KOPT-K1 (cell line): ENCODE results near the gene ABCC10.
"Not testable (repeated sequence)": the region's sequence is repeated elsewhere in the genome, so short reads cannot be mapped to it uniquely, and the experiment has no call there.

Experiments
- H3K27ac ChIP-seq: fragments of 200-600 bp; sonication (generic); 2 replicates; pipeline ENCODE4 v1.5.1; 2016; ENCODE audit warnings: antibody characterized with exemption, mild to moderate bottlenecking, low read depth, low read length; ENCODE audit not compliant: poor library complexity, severe bottlenecking
- H3K36me3 ChIP-seq: fragments of 200-600 bp; sonication (generic); 2 replicates; pipeline ENCODE4 v1.5.1; 2017; ENCODE audit warnings: antibody characterized with exemption, mild to moderate bottlenecking, low read length, moderate library complexity; ENCODE audit not compliant: insufficient read depth
- H3K9me3 ChIP-seq: fragments of 200-600 bp; sonication (generic); 2 replicates; pipeline ENCODE4 v1.5.1; 2017; ENCODE audit warnings: antibody characterized with exemption, low read length, mild to moderate bottlenecking; ENCODE audit not compliant: insufficient read depth, poor library complexity, severe bottlenecking

The ABCC10 gene

DNA sequence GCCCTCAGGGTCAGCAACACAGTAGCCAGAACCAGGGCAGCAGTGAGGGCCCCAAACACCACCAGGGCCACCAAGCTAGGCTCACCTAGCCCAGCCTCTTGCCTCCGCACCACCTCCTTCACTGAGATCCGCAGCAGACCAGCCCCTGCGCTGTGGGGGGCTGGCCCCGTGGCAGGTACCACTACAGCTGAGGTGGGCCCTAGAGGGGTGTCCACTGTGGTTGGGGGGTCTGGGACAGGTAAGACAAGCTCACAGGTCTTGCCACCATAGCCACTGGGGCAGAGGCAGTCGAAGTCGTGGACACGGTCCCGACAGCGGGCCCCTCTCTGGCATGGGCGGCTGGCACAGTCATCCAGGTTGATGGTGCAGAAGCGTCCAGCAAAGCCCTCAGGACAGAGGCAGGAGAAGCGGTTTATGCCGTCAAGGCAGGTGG is 23.4 kb downstream of the ABCC10 start:
- Histone ChIP-seq H3K27ac (no peak overlapping the region), H3K36me3 (peaks cover 62% of the 10 kb centered on the region), H3K9me3 (no peaks in the 10 kb centered on the region)

DNA sequence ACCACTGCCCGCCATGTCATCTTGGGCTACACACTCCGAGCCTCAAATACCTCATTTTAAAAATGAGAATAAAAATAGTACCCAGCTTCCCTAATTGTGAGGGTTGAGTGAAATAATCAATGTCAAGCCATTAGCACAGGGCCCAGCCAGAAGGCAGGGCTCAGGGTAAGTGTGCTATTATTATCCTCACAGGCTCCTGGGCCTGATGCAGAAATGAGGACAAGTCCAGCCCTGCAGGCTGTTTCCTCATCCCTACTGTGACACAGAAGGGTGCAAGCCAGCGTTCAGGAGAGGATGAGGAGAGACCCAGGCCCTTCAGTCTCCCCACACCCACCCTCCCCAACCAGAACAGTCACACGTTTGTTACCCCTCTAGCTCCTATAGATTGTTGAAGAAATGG is 24.0 kb downstream of the ABCC10 start:
- H3K27ac ChIP-seq: no peak overlapping the region
- H3K9me3 ChIP-seq: no peaks in the 10 kb centered on the region
- peaks cover 56% of the 10 kb centered on the region for H3K36me3 ChIP-seq

DNA sequence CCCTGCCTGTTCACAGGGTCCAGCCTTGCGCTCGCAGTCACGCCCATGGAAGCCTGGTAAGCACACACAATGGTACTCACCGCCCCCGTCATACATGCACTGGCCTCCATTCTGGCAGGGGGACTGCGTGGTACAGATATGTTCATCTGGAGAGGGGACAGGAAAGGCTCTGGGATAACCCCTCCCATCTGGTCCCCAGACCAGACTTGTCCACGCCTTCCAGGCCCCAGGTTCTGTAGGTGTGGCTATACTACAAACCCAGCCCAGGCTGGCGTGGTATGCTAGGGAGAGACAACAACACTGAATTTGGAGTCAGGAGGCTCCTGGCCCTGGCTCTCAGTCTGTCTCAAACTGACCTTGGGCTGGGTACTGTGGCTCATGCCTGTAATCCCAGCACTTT is 24.6 kb downstream of the ABCC10 start:
- Histone ChIP-seq H3K36me3 (peaks cover 52% of the 10 kb centered on the region), H3K27ac (no peak overlapping the region), H3K9me3 (no peaks in the 10 kb centered on the region)

DNA sequence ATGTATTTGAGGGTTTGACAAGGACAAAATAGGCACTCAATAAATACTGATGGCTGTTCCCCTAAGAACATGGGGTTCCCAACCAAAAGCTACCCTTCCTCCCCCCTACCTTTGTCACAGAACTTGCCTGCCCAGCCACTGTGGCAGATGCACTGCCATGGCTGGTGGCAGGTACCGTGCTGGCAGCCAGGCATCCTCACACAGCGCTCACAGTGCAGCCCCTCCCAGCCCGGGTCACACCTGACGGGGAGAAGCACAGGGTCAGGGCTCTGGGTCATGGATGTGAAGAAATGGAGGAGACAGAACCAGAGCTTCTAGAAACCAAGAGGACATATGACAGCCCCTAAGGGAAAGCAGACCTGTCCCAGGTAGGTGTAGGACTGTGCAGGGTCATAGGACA is 25.6 kb downstream of the ABCC10 start:
- no peaks in the 10 kb centered on the region for H3K9me3 ChIP-seq
- no peak overlapping the region for H3K27ac ChIP-seq
- peaks cover 42% of the 10 kb centered on the region for H3K36me3 ChIP-seq

DNA sequence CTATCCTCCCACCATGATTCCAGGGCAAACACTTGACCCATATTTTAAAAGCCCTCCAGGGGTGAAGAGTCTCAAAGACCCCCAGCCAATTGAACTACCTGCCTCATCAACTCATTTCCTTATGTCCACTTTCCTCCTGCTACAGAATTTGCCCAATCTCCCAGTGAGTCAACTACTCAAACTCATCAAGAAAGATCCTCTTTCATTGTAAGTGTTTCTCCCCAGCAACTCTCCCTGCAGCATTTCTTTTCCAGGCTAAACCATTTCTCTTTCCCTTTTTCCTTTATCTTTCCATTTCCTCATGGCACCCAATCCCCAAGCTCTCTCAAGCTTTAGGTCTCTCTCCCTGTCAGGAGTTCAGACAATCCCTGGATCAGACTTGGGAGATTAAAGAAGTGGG is 26.5 kb downstream of the ABCC10 start:
- H3K27ac ChIP-seq: no peak overlapping the region
- H3K36me3 ChIP-seq: peaks cover 33% of the 10 kb centered on the region
- no peaks in the 10 kb centered on the region for H3K9me3 ChIP-seq

DNA sequence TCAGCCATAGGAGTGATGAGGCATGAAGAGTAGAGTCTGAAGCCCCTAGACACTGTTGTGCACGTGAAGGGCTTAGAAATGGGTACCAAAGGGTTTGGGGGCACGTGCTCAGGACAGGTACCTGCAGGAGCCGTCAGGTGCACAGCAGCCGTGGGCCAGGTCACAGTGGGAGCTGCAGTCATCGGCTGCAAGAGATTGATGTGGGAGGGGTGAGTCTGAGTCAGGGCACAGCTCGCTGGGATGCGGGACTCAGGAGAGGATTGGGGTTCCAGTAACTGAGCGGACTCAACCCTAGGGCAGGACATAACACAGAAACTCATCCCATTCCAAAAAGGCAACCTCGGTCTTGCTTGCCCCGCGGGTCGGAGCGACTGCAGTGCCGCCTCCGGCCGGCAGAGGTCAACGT is 27.0 kb downstream of the ABCC10 start:
- H3K36me3 ChIP-seq: peaks cover 29% of the 10 kb centered on the region
- no peak overlapping the region for H3K27ac ChIP-seq
- no peaks in the 10 kb centered on the region for H3K9me3 ChIP-seq

DNA sequence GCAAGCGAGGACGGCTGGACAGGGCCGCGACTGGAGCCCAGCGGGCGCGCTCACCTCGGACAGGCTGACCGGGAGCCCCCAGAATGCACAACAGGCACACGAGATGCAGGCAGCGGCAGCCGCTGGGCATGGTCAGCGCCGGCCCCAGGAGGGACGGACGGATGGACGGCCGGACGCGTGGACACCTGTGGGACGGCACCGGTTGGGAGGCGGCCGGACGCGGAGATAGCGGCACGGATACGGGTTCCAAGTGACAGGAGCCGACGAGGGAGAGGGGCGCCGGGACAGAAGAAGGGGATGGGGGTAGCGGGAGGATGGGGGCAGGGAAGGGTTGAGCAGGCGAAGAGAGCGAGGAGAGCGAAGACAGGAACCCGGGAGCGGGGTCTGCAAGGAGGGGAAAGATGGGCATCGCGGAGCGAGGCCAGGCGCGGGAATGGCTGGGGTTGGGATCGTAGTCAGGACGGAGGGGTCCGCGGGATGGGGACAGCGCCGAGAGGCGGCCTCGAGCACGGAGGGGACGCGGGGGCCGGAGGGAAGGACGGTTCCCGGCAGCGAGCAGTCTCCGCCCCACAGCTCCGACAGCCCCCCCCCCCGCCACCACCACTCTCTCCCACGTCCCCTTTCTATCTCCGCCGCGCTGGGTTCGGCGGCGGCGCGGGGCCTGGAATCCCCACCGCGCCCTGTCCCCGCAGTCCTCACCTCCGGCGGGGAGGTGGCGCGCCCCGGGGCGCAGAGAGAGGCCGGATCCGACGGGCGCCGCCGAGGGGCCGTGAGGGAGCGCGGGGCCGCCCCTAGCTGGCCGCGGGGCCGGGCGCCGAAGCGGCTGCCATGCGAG is 27.6 kb downstream of the ABCC10 start:
- Histone ChIP-seq H3K27ac (no peak overlapping the region), H3K36me3 (peaks cover 23% of the 10 kb centered on the region), H3K9me3 (no peaks in the 10 kb centered on the region)

DNA sequence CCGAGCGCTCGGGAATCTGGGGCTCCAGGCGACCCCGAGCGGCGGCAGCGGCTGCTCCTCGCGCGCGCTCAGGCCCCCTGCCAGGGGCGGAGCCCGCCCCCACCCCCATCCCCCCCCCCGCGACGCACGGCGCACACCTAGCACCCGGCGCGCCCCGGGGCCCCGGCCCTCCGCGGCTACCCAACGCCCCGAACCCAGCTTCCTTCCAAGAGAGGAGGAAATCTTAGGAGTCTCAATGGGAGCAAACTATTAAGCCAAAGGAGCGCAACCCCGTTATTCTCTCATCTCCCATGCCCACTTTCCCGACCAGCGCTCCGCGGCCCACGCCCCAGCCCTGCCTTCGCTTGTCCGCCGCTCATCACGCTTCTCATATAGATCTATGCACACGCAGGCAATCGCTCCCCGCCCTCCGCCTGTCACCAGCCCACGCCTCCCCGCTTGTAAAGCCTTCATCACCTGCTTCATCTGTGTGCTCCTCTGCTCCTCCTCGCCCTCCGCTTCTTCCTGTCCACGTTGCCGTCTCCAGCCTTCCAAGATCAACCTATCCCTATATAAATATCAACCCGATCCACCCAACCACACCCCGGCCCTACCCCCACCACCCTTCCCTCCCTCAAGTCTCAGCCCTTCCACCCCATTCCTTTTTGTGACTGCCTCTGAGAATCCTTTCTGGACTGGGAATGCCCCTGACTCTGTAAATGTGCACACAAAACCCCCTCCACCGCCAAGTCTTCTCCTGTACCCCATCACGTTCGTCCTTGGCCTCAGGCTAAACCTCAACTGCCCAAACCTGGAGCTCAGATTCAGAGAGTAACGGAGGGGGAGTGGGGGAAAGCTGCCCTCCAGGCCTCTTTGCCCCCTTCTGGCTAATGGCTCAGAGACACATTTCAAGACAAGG is 28.4 kb downstream of the ABCC10 start, which contains the start of gene DLK2:
TSS of gene DLK2 (minus strand) at position 18 of the 898 bp plus-strand sequence. CDS start 723 bp downstream, outside the sequence.
- Histone ChIP-seq H3K27ac (no peak within 1 kb of the TSS), H3K9me3 (no peaks in the 10 kb centered on the region)

DNA sequence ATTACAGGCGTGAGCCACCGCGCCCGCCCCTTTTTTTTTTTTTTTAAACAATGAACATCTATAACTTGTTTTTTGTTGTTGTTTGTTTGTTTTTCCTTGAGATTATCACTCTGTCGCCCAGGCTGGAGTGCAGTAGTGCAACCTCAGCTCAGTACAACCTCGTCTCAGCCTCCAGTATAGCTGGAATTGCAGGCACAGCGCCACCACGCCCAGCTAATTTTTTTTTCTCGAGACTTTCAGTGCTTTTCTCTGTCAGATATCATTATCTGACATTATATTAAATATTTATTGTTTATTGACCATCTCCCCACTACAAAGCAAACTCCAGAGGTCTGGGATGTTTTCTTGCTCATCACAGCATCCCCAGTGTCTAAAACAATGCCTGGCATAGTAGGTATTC is 30.3 kb downstream of the ABCC10 start:
- H3K9me3 ChIP-seq: no peaks in the 10 kb centered on the region
- H3K27ac ChIP-seq: no peak overlapping the region
- no peaks in the 10 kb centered on the region for H3K36me3 ChIP-seq

More for the DNA sequence above, 28.4 kb downstream of the ABCC10 start, which contains the start of gene DLK2:
- peaks cover 14% of the 10 kb centered on the region for H3K36me3 ChIP-seq

DNA sequence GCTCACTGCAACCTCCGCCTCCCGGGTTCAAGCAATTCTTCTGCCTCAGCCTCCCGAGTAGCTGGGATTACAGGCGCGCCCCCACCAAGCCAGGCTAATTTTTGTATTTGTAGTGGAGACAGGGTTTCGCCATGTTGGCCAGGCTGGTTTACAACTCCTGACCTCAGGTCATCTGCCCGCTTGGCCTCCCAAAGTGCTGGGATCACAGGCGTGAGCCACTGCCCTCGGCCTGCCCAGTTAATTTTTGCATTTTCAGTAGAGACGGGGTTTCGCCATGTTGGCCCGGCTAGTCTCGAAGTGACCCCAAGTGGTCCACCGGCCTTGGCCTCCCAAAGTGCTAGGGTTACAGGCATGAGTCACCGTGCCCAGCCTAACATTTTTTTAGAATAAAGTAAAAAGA is 30.8 kb downstream of the ABCC10 start:
- not testable (repeated sequence) for H3K9me3 ChIP-seq, H3K36me3 ChIP-seq, H3K27ac ChIP-seq

DNA sequence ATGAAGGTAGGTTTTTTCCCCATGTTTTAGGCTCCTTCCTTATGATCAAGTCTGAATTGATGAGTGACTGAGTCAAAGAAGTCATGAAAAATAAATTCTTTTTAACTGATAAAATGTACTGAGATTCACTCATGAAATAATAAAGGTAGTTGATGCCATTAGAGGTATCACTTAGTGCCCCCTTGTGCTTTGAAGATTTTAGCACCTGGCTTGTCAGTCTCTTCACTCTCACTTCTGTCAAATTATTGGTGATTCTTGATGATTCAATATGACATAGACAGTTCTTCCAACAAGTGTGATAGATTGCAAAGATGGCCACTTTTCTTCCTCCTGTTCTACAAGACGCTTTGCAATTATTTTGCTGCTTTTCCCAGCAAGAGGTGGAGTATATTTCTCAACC is 32.2 kb downstream of the ABCC10 start:
- H3K27ac ChIP-seq: no peak overlapping the region
- no peaks in the 10 kb centered on the region for H3K9me3 ChIP-seq
- H3K36me3 ChIP-seq: no peaks in the 10 kb centered on the region

DNA sequence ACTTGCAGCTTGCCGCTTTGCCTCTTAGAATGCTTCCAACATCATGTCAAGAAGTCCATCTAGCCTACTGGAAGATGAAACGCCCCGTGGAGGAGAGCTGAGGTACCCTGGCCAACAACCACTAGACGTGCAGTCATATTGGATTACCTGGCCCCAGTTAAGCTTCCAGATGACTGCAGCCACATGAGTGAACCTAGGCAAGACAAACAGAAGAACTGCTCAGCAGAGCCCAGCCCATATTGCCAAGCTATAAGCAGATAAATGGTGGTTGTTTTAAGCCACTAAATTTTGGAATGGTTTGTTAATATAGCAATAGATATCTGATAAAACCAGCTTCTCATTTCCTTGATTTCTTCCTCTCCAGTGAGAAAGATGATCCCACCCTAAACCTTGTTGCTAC is 32.7 kb downstream of the ABCC10 start:
- H3K9me3 ChIP-seq: no peaks in the 10 kb centered on the region
- H3K27ac ChIP-seq: no peak overlapping the region
- no peaks in the 10 kb centered on the region for H3K36me3 ChIP-seq

DNA sequence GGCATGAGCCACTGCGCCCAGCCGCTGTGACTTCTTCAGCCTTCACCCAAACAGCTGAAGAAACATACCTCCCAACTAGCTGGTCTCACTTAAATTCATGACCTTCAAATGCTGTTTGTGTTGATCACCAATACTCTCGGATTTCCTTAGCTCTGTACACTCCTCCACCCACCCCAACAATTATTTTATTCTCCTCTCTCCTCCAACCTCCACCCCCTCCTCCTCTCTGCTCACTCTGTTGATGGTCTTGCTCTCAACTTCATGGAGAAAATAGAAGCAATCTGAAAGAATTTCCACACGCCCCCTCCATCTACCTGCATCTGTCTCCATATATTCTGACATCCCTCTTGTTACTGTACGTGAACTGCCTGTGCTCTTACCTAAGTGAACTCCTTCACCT is 34.6 kb downstream of the ABCC10 start:
- Histone ChIP-seq H3K36me3 (no peaks in the 10 kb centered on the region), H3K27ac (no peak overlapping the region)

DNA sequence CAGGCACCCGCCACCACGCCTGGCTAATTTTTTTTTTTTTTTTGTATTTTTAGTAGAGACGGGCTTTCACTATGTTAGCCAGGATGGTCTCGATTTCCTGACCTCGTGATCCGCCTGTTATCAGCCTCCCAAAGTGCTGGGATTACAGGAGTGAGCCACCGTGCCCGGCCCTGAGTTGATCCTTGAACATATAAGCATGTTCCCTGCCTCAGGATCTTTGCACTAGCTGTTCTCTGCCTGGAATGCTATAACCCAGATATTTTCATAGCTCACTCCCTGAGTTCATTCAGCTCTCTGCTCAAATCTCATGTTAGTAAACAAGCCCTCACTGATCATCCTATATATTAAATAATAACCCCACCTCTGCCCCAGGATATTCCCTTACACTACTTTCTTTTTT is 37.0 kb downstream of the ABCC10 start:
- Histone ChIP-seq H3K9me3 (no peaks in the 10 kb centered on the region), H3K36me3 (no peaks in the 10 kb centered on the region), H3K27ac (no peak overlapping the region)

More for the DNA sequence above, 34.6 kb downstream of the ABCC10 start:
- H3K9me3 ChIP-seq: no peaks in the 10 kb centered on the region

DNA sequence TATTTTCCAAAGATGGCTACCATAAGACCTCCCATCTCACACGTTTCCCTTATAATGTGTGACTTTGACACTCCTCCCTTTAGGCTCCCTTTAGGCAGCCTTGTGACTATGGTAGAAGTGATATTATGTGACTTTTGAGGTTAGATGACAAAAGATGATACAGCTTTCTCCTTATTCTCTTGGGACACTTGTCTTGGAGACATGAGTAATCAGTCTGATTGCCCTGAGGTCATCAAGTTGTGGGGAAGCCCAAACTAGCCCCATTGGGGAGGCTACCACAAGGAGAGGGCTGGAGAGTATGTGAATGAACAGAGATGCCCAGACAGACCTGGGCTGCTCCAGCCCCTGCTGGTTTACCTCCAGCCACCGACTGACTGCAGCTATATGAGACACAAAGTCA is 38.6 kb downstream of the ABCC10 start:
- H3K36me3 ChIP-seq: no peaks in the 10 kb centered on the region
- no peaks in the 10 kb centered on the region for H3K9me3 ChIP-seq
- no peak overlapping the region for H3K27ac ChIP-seq
